NCI-H2196 treated with DMSO at 0.1 percent for 48 hours (cell line): ENCODE data around the gene ASB18.
A peak's percentile ranks its signal among the peaks of the same experiment; 100 is the strongest.

Experiments used
- DNase-seq: peaks from one replicate; lab custom pipeline; 2025; ENCODE audit not compliant: unreplicated experiment; lab: John Stamatoyannopoulos, UW

Gene ASB18

DNA sequence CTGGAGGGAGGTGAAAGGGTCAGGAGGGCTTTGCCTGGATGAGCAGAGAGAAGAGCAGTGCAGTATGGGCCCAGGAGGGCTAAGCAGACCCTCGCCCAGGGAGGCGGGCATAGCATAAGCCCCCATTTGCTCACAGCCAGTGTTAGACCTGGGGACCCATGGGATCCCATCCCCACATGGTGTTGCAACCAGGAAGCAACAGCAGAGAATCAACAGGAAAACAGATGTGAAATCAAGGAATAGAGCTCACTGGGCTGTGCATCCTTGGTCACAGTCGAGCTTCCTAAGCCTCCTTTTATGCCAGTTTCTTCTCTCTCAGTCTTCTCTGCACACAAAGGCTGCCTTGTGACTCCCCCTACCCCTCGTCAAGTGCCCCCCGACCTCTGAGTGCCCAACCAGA is 19.9 kb downstream of the ASB18 start:
- DNase-seq: no peak

DNA sequence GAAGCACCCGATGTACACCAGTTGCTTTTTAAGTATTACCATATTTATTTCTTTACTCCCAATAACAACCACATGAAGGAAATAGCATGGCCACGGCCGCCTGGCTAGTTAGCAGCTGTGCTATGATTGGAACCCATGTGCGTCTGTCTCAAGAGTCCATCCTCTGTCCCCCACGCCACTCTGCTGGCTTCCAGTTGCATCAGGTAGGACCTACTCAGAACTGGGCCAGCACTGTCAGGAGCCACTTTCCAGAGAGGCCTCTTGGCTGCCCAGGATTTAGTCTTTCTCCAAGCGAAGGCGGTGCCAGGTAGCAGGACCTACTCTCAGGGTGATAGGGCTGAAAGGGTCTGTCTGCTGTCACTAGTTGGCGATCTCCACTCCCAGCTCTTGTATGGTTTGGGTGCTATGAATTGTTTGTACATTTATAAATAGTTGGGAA is 22.1 kb downstream of the ASB18 start:
- DNase-seq: no peak

DNA sequence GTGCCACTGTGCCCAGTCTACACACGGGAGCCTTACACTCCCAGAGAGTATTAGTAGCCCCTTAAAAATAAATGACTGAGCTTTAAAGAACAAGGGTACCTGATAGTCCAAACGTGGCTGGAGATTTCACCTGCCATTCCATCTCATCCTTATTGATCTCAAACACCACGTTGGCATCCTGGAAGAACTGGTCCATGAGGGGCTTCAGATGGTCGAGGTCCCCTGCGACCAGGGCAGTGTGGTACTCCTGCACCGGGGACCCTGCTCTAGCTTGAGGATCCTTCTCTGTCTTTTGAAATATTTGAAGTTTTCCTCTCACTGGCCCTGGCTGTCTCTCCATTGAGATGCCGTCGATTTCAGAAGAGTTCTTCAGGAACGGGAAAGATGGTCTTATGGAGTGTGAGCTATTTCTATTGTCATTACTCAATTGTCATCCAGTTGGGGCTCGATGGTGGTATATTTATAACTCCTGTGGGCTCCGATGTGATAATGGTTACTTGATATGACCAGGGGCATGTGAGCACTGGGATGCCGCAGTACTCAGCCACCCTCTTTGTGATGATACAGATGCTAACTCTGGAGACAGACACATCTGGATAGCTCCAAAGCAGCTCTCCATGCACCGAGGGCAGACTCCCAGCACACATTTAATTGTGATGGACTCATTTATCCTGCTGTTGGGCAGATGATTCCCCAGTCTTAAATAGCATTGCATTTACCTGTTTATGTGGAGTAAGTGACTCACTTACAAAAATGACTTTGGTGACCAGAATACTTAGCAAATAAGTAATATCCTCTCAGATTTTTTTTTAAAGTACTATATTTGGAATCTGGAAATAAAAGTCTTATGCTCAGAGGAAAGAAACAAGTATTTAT is 22.8 kb downstream of the ASB18 start:
- no peak for DNase-seq

DNA sequence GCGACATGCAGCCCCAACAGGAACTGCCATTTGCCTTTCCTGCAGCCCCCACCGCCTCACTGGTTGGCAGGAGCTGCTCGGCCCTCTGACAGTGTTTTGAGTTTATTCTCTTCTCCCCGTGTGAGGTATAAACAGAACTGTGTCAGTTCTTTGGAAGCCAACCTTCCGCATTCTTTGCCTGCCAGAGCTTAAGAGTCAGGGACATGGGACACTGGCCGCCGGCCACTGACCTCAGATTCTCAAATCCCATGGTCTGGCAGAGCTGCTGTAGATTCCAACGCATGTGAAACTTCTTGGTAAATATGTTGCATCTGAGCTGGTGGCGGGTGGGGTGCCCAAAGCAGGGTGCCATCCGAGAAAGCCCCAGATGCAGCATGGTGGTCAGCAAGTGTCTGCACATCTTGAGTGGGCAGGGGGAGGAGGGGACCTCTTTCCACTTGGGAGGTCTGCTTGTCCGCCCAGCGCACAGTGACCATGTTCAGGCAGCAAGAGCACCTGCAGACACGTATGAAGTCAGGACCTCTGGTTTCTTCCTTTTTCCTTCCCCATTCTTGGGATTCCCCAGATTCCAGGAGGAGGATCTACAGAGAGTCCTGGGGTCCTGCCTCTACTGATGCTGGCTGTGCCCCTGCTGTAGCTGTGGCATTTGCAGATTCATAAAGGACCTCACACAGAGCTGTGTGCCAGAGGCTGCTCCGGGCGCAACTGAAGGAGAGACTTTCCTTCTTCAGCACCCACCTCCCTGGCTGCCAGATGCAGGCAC is 23.8 kb downstream of the ASB18 start:
- DNase-seq: no peak

DNA sequence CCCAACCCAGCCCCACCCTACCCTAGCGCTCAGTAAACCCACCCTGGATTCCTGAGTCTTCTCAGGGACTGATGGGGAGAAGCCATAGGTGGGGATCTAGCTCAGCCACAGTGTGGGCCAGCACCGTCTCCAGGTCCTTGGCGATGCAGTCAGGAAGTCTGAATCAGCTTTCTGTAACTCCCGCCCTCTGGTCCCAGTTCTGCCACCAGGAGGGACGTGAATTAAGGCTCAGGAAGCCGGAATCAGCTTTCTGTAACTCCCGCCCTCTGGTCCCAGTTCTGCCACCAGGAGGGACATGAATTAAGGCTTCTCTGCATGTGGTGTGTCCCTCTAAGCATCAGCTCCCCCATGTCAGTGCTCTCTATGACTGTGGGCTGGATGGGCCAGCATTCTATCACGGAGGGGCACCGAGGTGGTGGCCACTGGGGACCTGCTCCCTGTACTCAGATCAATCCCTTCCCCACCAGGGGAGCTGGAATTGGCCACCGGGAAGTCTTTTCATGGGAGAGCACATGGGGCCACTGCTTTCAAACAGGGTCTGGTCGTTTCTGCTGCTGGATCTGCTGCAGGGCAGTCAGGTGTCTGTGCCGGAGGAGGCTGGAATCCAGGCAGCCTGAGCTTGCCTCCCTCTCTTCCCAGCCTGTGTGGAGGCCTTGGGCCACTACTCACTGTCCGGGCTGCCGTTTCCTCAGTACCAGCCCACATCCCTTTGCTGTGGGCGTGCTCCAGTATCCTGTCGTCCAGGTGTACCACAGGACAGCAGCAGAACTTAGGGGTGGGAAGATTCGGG is 24.7 kb downstream of the ASB18 start:
- DNase-seq: no peak

DNA sequence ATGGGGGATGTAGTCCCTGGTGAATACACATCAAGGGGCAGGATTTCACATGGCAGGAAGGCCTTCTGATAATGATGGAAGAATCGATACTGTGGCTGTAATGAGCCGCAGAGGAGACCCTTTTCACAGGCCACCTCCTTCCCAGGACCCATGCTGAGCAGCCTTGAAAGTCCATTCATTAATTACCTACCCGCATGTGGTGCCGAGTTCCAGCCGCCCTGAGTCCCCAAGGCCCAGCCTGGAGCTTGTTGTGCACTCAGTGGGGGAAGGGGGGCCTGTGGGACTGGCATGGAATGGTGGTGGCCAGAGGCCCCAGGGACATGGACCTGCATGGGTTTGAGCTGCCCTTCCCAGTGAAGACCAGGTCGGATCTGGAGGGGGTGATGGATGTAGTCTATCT is 25.5 kb downstream of the ASB18 start:
- no peak for DNase-seq

DNA sequence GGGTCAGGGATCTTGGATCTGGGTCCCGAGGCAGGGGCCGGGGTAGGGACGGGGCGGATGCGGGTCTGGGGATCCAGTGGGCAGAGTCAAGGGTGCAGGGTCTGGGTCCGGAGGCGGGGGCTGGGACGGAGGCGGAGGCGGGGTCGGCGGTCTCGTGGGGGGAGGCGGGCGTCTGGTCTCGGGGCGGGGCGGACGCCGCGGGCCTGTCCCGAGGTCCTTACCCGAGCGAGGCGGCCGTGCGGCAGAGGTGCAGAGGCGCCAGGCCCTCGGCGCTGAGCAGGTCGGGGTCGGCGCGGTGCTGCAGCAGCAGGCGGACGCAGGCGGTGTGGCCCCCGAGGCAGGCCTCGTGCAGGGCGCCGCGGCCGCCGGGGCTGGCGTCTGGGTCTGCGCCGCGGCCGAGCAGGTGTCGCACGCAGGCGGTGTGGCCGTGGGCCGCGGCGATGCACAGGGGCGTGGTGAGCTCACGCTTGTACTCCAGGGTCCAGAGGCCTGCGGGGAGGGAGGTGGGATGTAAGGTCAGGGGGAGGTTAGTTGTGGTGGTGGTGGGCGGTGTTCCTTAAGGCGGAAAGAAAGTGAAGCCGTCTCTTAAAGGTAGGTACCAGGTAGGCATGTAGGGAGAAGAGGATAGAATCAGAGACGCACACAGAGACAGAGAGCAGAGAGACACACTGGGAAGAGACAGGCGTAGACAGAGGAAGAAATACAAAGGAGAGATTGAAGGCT is 26.6 kb downstream of the ASB18 start:
- DNase-seq: no peak

DNA sequence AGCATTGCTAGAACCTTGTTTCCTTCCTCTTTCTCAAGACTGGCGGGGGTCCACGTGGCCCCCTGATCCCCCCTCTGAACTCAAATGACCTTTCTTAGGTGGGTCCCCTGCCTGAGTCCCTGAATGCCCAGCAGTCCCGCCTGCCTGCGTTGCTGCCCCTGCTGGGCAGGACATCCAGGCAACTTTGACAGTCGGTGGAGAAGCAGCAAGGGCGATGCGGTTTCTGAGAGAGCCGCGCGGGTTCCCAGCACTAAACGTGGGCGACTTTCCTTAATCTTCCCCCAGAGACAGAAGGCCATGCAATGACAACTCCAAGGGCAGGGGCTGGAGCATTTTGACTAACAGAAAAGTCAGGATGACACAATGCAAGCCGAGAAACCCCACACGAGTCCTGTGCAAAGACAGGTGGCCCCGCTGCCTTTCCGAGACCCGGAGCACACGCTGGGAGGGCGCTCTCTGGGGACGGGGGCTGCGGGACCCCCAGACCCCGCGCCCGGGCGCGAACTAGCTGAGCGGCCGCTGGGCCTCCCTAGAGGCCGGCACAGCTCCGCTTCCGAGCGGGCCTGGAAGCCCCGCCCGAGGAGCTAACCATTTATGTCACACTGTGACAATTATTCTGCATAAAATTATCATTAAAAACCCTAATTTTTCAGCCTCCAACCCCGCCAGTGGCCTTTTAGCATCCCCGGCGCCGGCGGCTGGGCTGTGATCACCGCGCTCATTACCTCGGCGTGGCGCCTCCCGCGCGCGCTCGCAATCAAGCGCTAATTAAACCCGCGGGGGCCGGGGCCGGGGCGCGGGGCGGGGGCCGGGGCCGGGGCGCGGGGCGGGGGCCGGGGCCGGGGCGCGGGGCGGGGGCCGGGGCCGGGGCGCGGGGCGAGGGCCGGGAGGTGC is 27.4 kb downstream of the ASB18 start:
- no peak for DNase-seq

DNA sequence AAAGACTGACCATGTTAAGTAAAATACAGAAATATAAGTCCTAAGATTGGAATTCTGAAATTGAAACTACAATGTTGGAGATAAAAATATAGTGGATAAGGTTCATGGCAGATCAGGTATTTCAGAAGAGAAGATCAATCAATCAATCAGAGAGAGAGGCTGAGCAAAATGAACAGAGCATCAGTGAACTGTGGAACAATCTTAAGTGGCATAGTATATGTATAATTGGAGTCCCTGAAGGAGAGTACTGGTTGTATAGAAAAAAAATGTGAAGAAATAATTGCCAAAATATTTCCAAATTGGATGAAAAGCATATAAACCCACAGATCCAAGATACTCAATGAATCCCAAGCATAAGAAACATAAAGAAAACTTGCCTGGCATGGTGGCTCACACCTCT is 35.0 kb downstream of the ASB18 start:
- DNase-seq: no peak

DNA sequence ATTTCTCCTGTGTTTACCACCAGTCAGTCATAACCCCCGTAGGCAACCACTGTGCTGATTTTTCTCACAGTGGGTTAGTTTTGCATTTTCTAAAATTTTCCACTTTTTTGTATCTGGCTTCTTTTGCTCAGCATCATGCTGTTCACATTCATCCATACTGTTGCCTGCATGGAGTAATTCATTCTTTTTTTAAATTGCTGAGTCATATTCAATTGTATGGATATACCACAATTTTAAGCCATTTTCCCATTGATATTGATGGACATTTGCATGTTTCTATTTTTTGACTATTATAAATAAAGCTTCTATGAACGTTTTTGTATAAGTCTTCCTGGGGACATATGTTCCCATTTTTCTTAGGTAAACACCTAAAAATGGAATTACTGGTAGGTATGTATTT is 40.5 kb downstream of the ASB18 start:
- no peak for DNase-seq

DNA sequence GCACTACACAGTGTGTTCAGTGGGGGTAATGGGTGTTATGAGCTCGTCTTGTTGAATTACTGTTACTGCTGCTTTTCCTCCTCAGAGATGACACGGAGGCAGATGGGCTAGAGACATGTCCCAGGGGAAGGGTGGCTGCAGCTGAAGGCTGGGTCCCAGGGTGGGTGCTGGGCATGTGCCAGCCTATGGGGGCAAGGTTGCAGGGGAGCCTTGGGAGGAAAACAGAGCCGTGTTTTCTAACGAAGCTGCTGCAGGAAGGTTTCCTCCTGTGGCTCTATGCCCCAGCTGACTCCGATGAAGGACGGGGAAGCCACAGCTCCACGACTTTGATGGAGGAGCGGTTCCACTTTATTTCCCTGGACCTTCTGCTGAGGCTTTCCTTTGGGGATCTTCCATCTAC is 42.4 kb downstream of the ASB18 start:
- no peak for DNase-seq

DNA sequence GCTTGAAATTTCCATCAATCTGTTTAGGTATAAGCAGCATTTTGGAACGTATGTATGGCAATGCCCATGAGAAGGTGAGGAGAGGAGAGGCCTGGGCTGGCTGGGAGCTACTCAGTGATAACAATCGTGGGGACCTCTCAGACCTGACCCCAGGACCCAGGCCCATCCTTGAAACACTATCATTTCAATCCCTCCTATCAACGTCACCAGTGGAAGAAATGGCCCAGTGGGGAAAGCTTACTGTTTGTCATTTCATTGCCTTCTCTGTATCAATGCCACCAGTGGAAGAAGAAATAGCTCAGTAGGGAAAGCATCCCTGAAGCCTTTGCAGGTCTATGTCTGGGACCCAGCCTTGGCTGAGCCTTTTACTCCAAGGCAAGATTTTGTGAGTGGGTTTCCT is 44.8 kb downstream of the ASB18 start:
- no peak for DNase-seq

DNA sequence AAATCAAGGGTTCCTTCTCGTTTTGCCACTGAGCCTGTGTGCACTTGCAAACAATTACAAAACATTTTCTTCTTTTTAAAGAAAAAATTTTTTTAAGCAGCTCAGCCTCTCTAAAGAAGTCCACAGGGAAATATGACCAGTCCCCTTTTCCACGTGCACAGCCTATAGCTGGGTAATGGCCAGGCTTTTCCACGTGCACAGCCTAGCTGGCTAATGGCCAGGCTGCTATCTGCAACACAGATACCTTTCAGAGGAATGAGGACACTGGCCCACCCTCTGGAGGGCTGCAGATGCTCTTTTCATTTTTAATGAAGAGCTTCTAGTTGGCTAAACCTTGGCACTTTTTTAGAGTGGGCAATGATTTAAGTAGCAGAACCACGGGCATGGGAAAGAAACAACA is 46.3 kb downstream of the ASB18 start:
- DNase-seq: no peak

DNA sequence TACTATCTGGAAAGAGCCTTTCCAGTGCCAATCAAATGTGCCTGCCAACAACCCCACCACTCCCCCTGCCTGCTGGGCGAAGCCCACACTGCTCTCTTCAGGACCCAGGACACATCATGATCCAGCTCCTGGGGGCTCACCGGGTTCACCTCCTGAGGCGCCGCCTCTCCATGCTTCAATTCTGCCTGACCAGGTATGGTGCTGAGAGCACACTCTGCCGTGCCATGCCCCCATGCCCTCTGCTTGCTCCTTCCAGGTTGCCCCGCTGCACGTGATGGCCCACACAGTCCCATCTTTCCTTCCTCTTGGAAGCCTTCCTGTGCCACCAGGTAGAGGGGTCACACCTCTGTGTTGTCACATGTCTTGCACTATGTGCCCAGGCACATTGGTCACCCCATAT is 47.5 kb downstream of the ASB18 start:
- DNase-seq: no peak

DNA sequence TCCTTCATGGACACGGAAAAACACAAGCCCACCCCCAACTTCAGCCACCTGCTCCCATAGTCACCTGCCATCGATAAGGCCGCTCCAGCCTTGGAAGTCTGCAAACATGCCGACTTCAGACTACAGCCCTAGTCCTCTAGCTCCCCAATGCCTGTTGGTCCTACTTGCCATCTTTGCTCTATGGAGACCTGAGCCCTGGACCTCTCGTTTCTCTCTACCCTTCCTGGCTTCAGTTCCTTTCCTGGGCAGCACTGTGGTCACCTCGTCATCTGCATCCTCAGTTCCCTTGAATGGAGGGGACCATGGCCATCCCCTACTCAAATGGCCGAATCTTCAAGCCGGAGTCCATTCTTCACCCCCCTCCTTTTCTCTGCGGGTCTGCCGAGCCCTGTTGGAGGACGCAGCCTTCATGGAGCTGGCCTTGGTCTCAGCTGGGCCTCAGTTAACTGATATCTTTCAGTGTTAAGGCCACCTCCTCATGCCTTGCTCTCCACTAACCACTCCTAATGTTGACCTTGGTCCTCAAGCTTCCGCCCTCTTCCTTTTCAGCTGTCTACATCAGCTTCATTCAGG is 48.4 kb downstream of the ASB18 start:
- no peak for DNase-seq

DNA sequence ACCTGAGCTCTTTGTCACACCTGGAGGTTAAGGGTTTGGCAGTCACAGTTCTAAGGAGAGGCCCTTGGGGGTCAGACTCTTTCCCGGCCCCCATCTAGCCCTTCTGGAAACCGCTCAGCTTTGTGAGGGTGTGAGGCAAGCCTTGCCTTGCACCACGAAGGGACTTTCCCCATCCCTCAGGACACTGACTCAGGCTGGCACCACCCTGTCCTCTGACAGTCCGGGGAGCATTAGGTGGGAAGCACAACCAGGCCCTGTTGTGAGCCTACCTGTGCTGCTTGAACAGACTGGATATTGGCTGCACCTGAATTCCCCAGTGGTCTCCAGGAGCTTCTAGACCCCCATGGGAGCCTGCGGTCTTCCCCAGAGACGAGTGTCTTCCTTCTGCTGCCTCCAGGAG is 49.0 kb downstream of the ASB18 start:
- no peak for DNase-seq

DNA sequence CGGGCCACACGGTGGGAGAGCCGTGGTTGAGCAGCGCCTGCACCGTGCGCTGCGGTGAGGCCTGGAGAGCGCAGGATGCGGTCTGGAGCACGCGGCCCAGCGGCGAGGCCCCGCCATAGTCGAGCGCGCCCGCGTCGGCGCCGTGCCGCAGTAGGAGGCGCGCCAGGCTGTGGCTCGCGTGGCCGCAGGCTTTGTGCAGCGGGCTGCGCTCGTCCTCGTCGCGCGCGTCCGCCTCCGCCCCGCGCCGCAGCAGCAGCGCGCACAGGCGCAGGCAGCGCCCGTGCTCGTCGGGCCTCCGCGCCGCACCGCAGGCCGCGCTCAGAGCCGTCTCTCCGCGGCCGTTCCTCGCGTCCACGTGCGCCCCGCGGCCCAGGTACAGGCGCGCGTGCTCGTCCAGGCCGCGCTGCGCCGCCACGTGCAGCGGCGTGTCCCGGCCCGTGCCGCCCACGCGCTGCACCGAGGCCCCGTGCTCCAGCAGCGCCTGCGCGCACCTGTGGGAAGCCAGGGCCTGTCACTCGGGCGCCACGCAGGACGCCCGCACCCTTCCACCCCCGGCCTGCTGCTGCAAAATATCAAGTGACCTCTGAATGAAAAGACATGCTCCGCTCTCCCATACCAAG is 49.7 kb downstream of the ASB18 start:
- no peak for DNase-seq

DNA sequence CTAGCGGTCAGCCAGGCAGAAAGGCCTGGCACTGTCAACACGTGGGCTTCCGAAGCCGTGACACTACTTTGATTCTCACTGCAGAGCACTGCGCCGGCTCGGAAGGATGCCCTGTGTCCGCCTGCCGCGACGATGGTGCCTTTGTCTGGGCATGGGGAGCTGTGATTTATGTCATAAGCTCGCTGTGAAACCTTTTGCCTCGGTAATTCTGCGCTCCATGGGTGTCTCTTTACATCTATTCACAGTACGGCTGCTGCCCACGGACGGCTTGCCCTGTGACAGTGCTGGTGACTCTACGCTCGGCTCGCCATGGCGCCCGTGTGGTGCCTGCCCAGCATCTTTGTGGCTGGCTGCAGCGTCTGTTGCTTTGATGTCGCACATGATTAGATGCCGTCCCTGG is 52.9 kb downstream of the ASB18 start:
- no peak for DNase-seq

DNA sequence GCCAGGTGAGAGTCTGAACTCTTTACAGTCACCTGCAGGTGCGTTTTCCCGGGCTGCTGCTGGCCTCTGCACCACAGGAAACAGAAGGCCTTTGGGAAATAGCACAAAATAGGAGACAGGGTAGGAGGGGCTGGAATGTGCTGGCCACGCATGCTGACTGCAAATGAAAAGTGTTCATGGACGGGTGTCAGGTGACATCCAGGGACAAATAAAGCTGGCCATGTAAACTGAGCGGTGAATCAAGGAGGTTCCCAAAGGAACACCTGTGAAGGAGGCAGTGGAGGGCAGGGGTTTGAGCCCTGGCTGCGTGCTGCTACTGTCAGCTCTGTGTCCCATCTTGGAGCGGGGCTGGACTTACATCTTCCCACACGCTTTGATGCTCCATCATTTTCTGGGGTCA is 53.7 kb downstream of the ASB18 start:
- DNase-seq: peak; percentile 6
